Lower leg skin (tissue), 3 donors: ENCODE measurements around the gene CASP10.

Experiments
- POLR2A ChIP-seq, 2 donors: fragments of 450-650 bp; IDR thresholded peaks; one replicate each; pipeline ENCODE4 v1.6.1; 2016 to 2017; ENCODE audit warnings: antibody characterized with exemption in 2 of 2, mild to moderate bottlenecking in 1 of 2, moderate library complexity in 1 of 2
- TF ChIP-seq, protein P1 (sequence below), 3 donors: fragments of 450-650 bp; IDR thresholded peaks; one replicate each; pipeline ENCODE4 v1.5.1; 2016; ENCODE audit warnings: antibody characterized with exemption in 3 of 3, mild to moderate bottlenecking in 3 of 3, moderate library complexity in 2 of 3

DNA sequence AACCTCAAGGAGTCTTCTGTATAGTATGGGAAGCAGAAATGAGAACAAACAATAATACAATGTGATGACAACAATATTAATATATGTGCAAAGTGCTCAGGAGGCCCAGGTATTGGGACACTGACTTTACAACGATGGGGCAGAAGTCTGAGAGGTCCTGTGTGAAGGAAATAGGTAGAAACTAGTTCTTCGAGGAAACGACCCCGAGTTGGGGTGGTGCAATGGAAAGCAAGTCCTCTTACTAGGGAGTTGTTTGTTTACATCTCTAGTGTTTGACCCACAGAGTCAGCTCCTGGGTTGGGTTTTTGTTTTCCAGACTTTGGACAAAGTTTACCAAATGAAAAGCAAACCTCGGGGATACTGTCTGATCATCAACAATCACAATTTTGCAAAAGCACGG lies 93.6 kb downstream of the CASP10 start:
- TF ChIP-seq, protein P1, sequence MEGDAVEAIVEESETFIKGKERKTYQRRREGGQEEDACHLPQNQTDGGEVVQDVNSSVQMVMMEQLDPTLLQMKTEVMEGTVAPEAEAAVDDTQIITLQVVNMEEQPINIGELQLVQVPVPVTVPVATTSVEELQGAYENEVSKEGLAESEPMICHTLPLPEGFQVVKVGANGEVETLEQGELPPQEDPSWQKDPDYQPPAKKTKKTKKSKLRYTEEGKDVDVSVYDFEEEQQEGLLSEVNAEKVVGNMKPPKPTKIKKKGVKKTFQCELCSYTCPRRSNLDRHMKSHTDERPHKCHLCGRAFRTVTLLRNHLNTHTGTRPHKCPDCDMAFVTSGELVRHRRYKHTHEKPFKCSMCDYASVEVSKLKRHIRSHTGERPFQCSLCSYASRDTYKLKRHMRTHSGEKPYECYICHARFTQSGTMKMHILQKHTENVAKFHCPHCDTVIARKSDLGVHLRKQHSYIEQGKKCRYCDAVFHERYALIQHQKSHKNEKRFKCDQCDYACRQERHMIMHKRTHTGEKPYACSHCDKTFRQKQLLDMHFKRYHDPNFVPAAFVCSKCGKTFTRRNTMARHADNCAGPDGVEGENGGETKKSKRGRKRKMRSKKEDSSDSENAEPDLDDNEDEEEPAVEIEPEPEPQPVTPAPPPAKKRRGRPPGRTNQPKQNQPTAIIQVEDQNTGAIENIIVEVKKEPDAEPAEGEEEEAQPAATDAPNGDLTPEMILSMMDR (IDR thresholded peaks at IDR 0.05) = no peak
- TF ChIP-seq POLR2A (IDR thresholded peaks at IDR 0.05) = no peak
